HG03521 (cell line): ENCODE results near the gene ODF4.

Experiments used
- ATAC-seq: cut with Tn5 transposase; IDR thresholded peaks from one replicate; pipeline ENCODE4 v1.9.1; 2021; ENCODE audit warnings: mild to moderate bottlenecking, moderate library complexity; ENCODE audit not compliant: unreplicated experiment

The ODF4 gene

GRCh38 chr17:8339540-8339939, at the start of gene ODF4:
ODF4 (plus strand) TSS chr17:8339840; CDS start chr17:8340052, 212 bp downstream.
- ATAC-seq: no peak

GRCh38 chr17:8290043-8290442, 49.6 kb upstream of the ODF4 start:
- no peak for ATAC-seq

- ATAC-seq: no peak
These were observed 46.8 kb upstream of the ODF4 start for GRCh38 chr17:8292639-8293395.

- ATAC-seq: no peak
These were observed 45.3 kb upstream of the ODF4 start for GRCh38 chr17:8294361-8294760.

- ATAC-seq: no peak
These were observed 44.8 kb upstream of the ODF4 start for GRCh38 chr17:8294814-8295316.

GRCh38 chr17:8300226-8300625, 39.4 kb upstream of the ODF4 start:
- ATAC-seq: no peak

GRCh38 chr17:8300627-8301242, 38.9 kb upstream of the ODF4 start:
- ATAC-seq: no peak

GRCh38 chr17:8310601-8311123, 29.0 kb upstream of the ODF4 start:
- ATAC-seq: no peak

- ATAC-seq: no peak
These were observed 28.4 kb upstream of the ODF4 start for GRCh38 chr17:8311131-8311790.

- no peak for ATAC-seq
These were observed 27.4 kb upstream of the ODF4 start for GRCh38 chr17:8312251-8312650.

GRCh38 chr17:8312726-8313600, 26.7 kb upstream of the ODF4 start:
- ATAC-seq: no peak

- no peak for ATAC-seq
These were observed 24.6 kb upstream of the ODF4 start for GRCh38 chr17:8314797-8315763.

GRCh38 chr17:8315764-8316217, 23.8 kb upstream of the ODF4 start:
- ATAC-seq: no peak

- ATAC-seq: no peak
These were observed 21.4 kb upstream of the ODF4 start for GRCh38 chr17:8318010-8318935.

- ATAC-seq: no peak
These were observed 19.4 kb upstream of the ODF4 start for GRCh38 chr17:8320262-8320661.

GRCh38 chr17:8320990-8321389, 18.6 kb upstream of the ODF4 start:
- ATAC-seq: no peak

- ATAC-seq: no peak
These were observed 17.6 kb upstream of the ODF4 start for GRCh38 chr17:8322061-8322460.

- no peak for ATAC-seq
These were observed 15.5 kb upstream of the ODF4 start for GRCh38 chr17:8324132-8324531.
